ENCODE measurements around the gene SERTAD2. TPM values are rescaled to one million over a fixed set of nuclear protein-coding genes. Genes with fewer than 3 reads are reported as not detected.
A peak's percentile ranks its signal among the peaks of the same experiment; 100 is the strongest.

Gene SERTAD2
- total RNA-seq, 3 donors from 2014 or later = 12.8 to 20.0 (median 17.0) TPM

- DNase-seq (ENCODE audit: low spot score in 2 of 2) = no peak
- TF ChIP-seq POLR2AphosphoS5 (IDR thresholded peaks at IDR 0.05) (no peak), POLR2A (IDR thresholded peaks at IDR 0.05) (no peak), CTCF (IDR thresholded peaks at IDR 0.05) (no peak)
- H3K9me3 ChIP-seq = no peaks in the 10 kb centered on the region
- H3K27me3 ChIP-seq = no peaks in the 10 kb centered on the region
- intact Hi-C loops (cut with DNase I; ENCODE audit: low total_unique reads) = no loop called here
- H3K4me1 ChIP-seq = peaks cover 0 to 17% of the 10 kb centered on the region in 2 donors
- H3K27ac ChIP-seq = peak overlapping the region; percentile 77 to 100
- peak overlapping the region in 2 of 3 donors; percentile 2 to 36 for H3K4me3 ChIP-seq
- no peaks in the 10 kb centered on the region for H3K36me3 ChIP-seq
Observed at GRCh38 chr2:64649013-64649484, 4.7 kb downstream of the SERTAD2 start.

- Histone ChIP-seq H3K27me3 (no peaks in the 10 kb centered on the region), H3K27ac (peak overlapping the region; percentile 29 to 100), H3K4me3 (peak overlapping the region in 1 of 3 donors; percentile 67), H3K4me1 (peaks cover 0 to 21% of the 10 kb centered on the region in 2 donors), H3K36me3 (no peaks in the 10 kb centered on the region), H3K9me3 (no peaks in the 10 kb centered on the region)
- intact Hi-C loops (cut with DNase I; ENCODE audit: low total_unique reads) = no loop called here
- TF ChIP-seq POLR2A (IDR thresholded peaks at IDR 0.05) (no peak), CTCF (IDR thresholded peaks at IDR 0.05) (peak; percentile 85 to 90 (median 88)), POLR2AphosphoS5 (IDR thresholded peaks at IDR 0.05) (peak in 2 of 3 donors; percentile 59)
- peak; percentile 83 to 88 for DNase-seq (ENCODE audit: low spot score in 2 of 2)
Observed at GRCh38 chr2:64646007-64646880, 7.5 kb downstream of the SERTAD2 start.

GRCh38 chr2:64644458-64645382 lies 9.0 kb downstream of the SERTAD2 start:
- H3K4me3 ChIP-seq = peak overlapping the region; percentile 44 to 67 (median 51)
- H3K27ac ChIP-seq = peak overlapping the region; percentile 94 to 100
- DNase-seq (ENCODE audit: low spot score in 2 of 2) = peak in 1 of 2 donors; percentile 63
- no peaks in the 10 kb centered on the region for H3K27me3 ChIP-seq
- peaks cover 0 to 15% of the 10 kb centered on the region in 2 donors for H3K4me1 ChIP-seq
- H3K36me3 ChIP-seq = no peaks in the 10 kb centered on the region
- intact Hi-C loops (cut with DNase I; ENCODE audit: low total_unique reads) = no loop called here
- TF ChIP-seq CTCF (IDR thresholded peaks at IDR 0.05) (no peak), POLR2AphosphoS5 (IDR thresholded peaks at IDR 0.05) (peak; percentile 25 to 60 (median 42)), POLR2A (IDR thresholded peaks at IDR 0.05) (peak; percentile 75)
- H3K9me3 ChIP-seq = no peaks in the 10 kb centered on the region

- no peak for DNase-seq (ENCODE audit: low spot score in 2 of 2)
- peaks cover 0 to 15% of the 10 kb centered on the region in 2 donors for H3K4me1 ChIP-seq
- no peaks in the 10 kb centered on the region for H3K27me3 ChIP-seq
- intact Hi-C loops (cut with DNase I; ENCODE audit: low total_unique reads) = no loop called here
- H3K36me3 ChIP-seq = no peaks in the 10 kb centered on the region
- peak overlapping the region; percentile 44 to 67 (median 51) for H3K4me3 ChIP-seq
- no peaks in the 10 kb centered on the region for H3K9me3 ChIP-seq
- peak overlapping the region; percentile 94 to 100 for H3K27ac ChIP-seq
- no peak for TF ChIP-seq POLR2A (IDR thresholded peaks at IDR 0.05)
- TF ChIP-seq POLR2AphosphoS5 (IDR thresholded peaks at IDR 0.05) = no peak
- TF ChIP-seq CTCF (IDR thresholded peaks at IDR 0.05) = no peak
Observed at GRCh38 chr2:64643838-64644457, 9.8 kb downstream of the SERTAD2 start.
